MM.1S (cell line): ENCODE measurements around the gene FUT7.

Experiments used
- DNase-seq: peaks from one replicate; pipeline ENCODE4 v3.0.0-alpha.2; 2015
- H2AFZ ChIP-seq: fragments of 300-600 bp; sonication (generic); 2 replicates; pipeline ENCODE4 v1.6.0; 2016; ENCODE audit warnings: antibody characterized with exemption, low read length
- H3F3A ChIP-seq: fragments of 300-600 bp; sonication (generic); 2 replicates; pipeline ENCODE4 v1.6.1; 2016; ENCODE audit warnings: mild to moderate bottlenecking, antibody characterized with exemption, low read length, moderate library complexity, mixed read lengths; ENCODE audit not compliant: insufficient read depth
- H3K27ac ChIP-seq: fragments of 300-600 bp; sonication (generic); 2 replicates; pipeline ENCODE4 v1.5.1; 2016; ENCODE audit warnings: mild to moderate bottlenecking, low read length
- H3K27me3 ChIP-seq: fragments of 300-600 bp; sonication (generic); replicated peaks from 2 replicates; pipeline ENCODE4 v1.6.0; 2016; ENCODE audit warnings: low read length; ENCODE audit not compliant: insufficient read depth
- H3K36me3 ChIP-seq: fragments of 300-600 bp; sonication (generic); replicated peaks from 2 replicates; pipeline ENCODE4 v1.6.1; 2016; ENCODE audit warnings: mild to moderate bottlenecking, low read length, mixed read lengths; ENCODE audit not compliant: insufficient read depth
- H3K4me1 ChIP-seq: fragments of 300-600 bp; sonication (generic); 2 replicates; pipeline ENCODE4 v1.6.1; 2016; ENCODE audit warnings: low read length, mixed read lengths
- H3K4me2 ChIP-seq: fragments of 300-600 bp; sonication (generic); 2 replicates; pipeline ENCODE4 v1.6.0; 2016; ENCODE audit warnings: low read depth, low read length
- H3K4me3 ChIP-seq: fragments of 300-600 bp; sonication (generic); 2 replicates; pipeline ENCODE4 v1.5.1; 2016; ENCODE audit warnings: low read length, mixed read lengths
- H3K79me2 ChIP-seq: fragments of 300-600 bp; sonication (generic); 2 replicates; pipeline ENCODE4 v1.6.1; 2016; ENCODE audit warnings: mixed run types, low read length, mixed read lengths
- H3K9ac ChIP-seq: fragments of 300-600 bp; sonication (generic); 2 replicates; pipeline ENCODE4 v1.6.1; 2016; ENCODE audit warnings: low read length, mixed read lengths
- H3K9me2 ChIP-seq: fragments of 300-600 bp; sonication (generic); replicated peaks from 2 replicates; pipeline ENCODE4 v1.6.1; 2016; ENCODE audit warnings: mild to moderate bottlenecking, low read length, mixed read lengths; ENCODE audit not compliant: insufficient read depth
- H3K9me3 ChIP-seq: fragments of 300-600 bp; sonication (generic); replicated peaks from 2 replicates; pipeline ENCODE4 v1.6.1; 2016; ENCODE audit warnings: mild to moderate bottlenecking, low read length, mixed read lengths; ENCODE audit not compliant: insufficient read depth
- H4K20me1 ChIP-seq: fragments of 300-600 bp; sonication (generic); 2 replicates; pipeline ENCODE4 v1.6.1; 2016; ENCODE audit warnings: mild to moderate bottlenecking, low read length, moderate library complexity, mixed read lengths; ENCODE audit not compliant: insufficient read depth
- CTCF ChIP-seq: fragments of 300-600 bp; sonication (generic); IDR thresholded peaks from 2 replicates; pipeline ENCODE4 v1.5.1; 2016; ENCODE audit warnings: antibody characterized with exemption, low read length, mixed read lengths
- EZH2 ChIP-seq: fragments of 300-600 bp; sonication (generic); optimal IDR thresholded peaks from 2 replicates; pipeline ENCODE3; 2017; ENCODE audit warnings: low read depth, mild to moderate bottlenecking, antibody characterized with exemption, low read length, mixed read lengths
- EZH2phosphoT487 ChIP-seq: fragments of 300-600 bp; sonication (generic); IDR thresholded peaks from 2 replicates; pipeline ENCODE4 v1.6.1; 2018; ENCODE audit warnings: antibody characterized with exemption, low read length

Gene FUT7

GRCh38 chr9:137028263-137029057 lies 3.4 kb downstream of the FUT7 start:
- Histone ChIP-seq H3F3A (peaks cover 5% of the 10 kb centered on the region; the same call in 1 of the 2 replicates), H3K4me3 (peak overlapping the region; percentile 65), H3K9me3 (no peaks in the 10 kb centered on the region), H3K79me2 (no peaks in the 10 kb centered on the region), H3K9ac (no peak overlapping the region), H3K36me3 (no peaks in the 10 kb centered on the region), H3K4me1 (peaks cover 12% of the 10 kb centered on the region), H3K27ac (no peak overlapping the region), H2AFZ (peak overlapping the region; percentile 90), H3K9me2 (no peaks in the 10 kb centered on the region), H3K4me2 (peak overlapping the region; percentile 99), H4K20me1 (no peaks in the 10 kb centered on the region), H3K27me3 (peaks cover 64% of the 10 kb centered on the region)
- peak; percentile 70 for DNase-seq
- TF ChIP-seq EZH2phosphoT487 (no peak), CTCF (peak; percentile 54)

- peak within 1 kb of the TSS; percentile 99 for H3K4me2 ChIP-seq
- H3K9me3 ChIP-seq: no peaks in the 10 kb centered on the region
- peak within 1 kb of the TSS; percentile 65 for H3K4me3 ChIP-seq
- H3K27me3 ChIP-seq: peaks cover 57% of the 10 kb centered on the region
- no peaks in the 10 kb centered on the region for H3K36me3 ChIP-seq
- no peak for DNase-seq
- TF ChIP-seq CTCF (no peak), EZH2 (no peak), EZH2phosphoT487 (no peak)
- H2AFZ ChIP-seq: peak within 1 kb of the TSS; percentile 90
- peaks cover 12% of the 10 kb centered on the region for H3K4me1 ChIP-seq
- H3K9ac ChIP-seq: no peak within 1 kb of the TSS
- H4K20me1 ChIP-seq: no peaks in the 10 kb centered on the region
- no peaks in the 10 kb centered on the region for H3K9me2 ChIP-seq
- H3K79me2 ChIP-seq: no peaks in the 10 kb centered on the region
- H3K27ac ChIP-seq: no peak within 1 kb of the TSS
- peaks cover 5% of the 10 kb centered on the region; the same call in 1 of the 2 replicates for H3F3A ChIP-seq
These were observed 4.3 kb downstream of the FUT7 start, which contains the start of gene ABCA2 for GRCh38 chr9:137027369-137028262. TSS of gene ABCA2 (minus strand) at chr9:137028237. CDS start at chr9:137028140, 97 bp downstream.

- no peak overlapping the region for H3K4me2 ChIP-seq
- TF ChIP-seq CTCF (no peak), EZH2phosphoT487 (no peak)
- H3K4me3 ChIP-seq: no peak overlapping the region
These were observed 5.1 kb downstream of the FUT7 start for GRCh38 chr9:137026828-137027227.

More at GRCh38 chr9:137026828-137027227, 5.1 kb downstream of the FUT7 start:
- Histone ChIP-seq H3K36me3 (no peaks in the 10 kb centered on the region), H3K9me3 (no peaks in the 10 kb centered on the region), H3K27ac (no peak overlapping the region), H3K27me3 (peaks cover 49% of the 10 kb centered on the region), H4K20me1 (no peaks in the 10 kb centered on the region), H3K9ac (no peak overlapping the region), H2AFZ (no peak overlapping the region), H3F3A (peaks cover 5% of the 10 kb centered on the region; the same call in 1 of the 2 replicates), H3K79me2 (no peaks in the 10 kb centered on the region), H3K9me2 (no peaks in the 10 kb centered on the region), H3K4me1 (peaks cover 12% of the 10 kb centered on the region)
- no peak for DNase-seq
